AG04449 (cell line): ENCODE data around the gene MITF.

ENCODE experiments used
- CTCF ChIA-PET: fragments of 350-600 bp; formaldehyde crosslinking; extraction: SDS; loops from one replicate; lab custom pipeline; 2021; ENCODE audit warnings: antibody characterized with exemption; lab: Yijun Ruan, JAX
- POLR2A ChIA-PET: fragments of 400-600, 350-600 bp; formaldehyde crosslinking; extraction: SDS; loops from one replicate; lab custom pipeline; 2020; ENCODE audit warnings: antibody characterized with exemption, inconsistent platforms; lab: Yijun Ruan, JAX
- DNase-seq: peaks from one replicate; pipeline ENCODE4 v3.0.0-alpha.2; 2010; ENCODE audit warnings: low read depth, low spot score
- H3K4me3 ChIP-seq: 2 replicates; pipeline ENCODE4 v1.5.1; 2011; ENCODE audit warnings: low read depth, mild to moderate bottlenecking, control low read depth, low read length
- CTCF ChIP-seq: IDR thresholded peaks from one replicate; pipeline ENCODE4 v1.5.1; 2011; ENCODE audit warnings: mild to moderate bottlenecking, moderate library complexity, low read length, control low read depth, inconsistent platforms; ENCODE audit not compliant: insufficient read depth; ENCODE audit errors: missing control alignments

The MITF gene

GRCh38 chr3:69696367-69696766 lies 42.9 kb upstream of the MITF start:
- POLR2A ChIA-PET, result no interaction called here
- TF ChIP-seq CTCF, result no peak
- DNase-seq, result no peak
- CTCF ChIA-PET, result interaction anchor here (1.1 to 10.2 kb wide), 4 partner anchors 10 to 161 kb away, joined by 3 to 140 read pairs (median 16); no protein-coding TSS in a partner anchor
- no peak overlapping the region for H3K4me3 ChIP-seq

GRCh38 chr3:69697381-69697780 lies 41.9 kb upstream of the MITF start:
- H3K4me3 ChIP-seq, result no peak overlapping the region
- POLR2A ChIA-PET, result no interaction called here
- no peak for TF ChIP-seq CTCF
- CTCF ChIA-PET, result interaction anchor here (1.2 to 10.2 kb wide), 4 partner anchors 9 to 158 kb away, joined by 3 to 140 read pairs (median 16); no protein-coding TSS in a partner anchor
- no peak for DNase-seq

GRCh38 chr3:69698728-69699127 lies 40.5 kb upstream of the MITF start:
- ChIA-PET CTCF (interaction anchor here (1.2 to 1.5 kb wide), 3 partner anchors 8 to 157 kb away, joined by 3 to 5 read pairs (median 4); no protein-coding TSS in a partner anchor), POLR2A (no interaction called here)
- no peak for DNase-seq
- TF ChIP-seq CTCF, result no peak
- H3K4me3 ChIP-seq, result no peak overlapping the region

GRCh38 chr3:69699183-69699582 lies 40.1 kb upstream of the MITF start:
- no peak for DNase-seq
- ChIA-PET CTCF (interaction anchor here (1.2 to 1.5 kb wide), 3 partner anchors 8 to 157 kb away, joined by 3 to 5 read pairs (median 4); no protein-coding TSS in a partner anchor), POLR2A (no interaction called here)
- TF ChIP-seq CTCF, result no peak
- H3K4me3 ChIP-seq, result no peak overlapping the region

GRCh38 chr3:69700949-69701348 lies 38.3 kb upstream of the MITF start:
- DNase-seq, result no peak
- H3K4me3 ChIP-seq, result no peak overlapping the region
- ChIA-PET CTCF (interaction anchor here (1.6 kb wide), 1 partner anchor 13 kb away, joined by 7 read pairs; no protein-coding TSS in a partner anchor), POLR2A (no interaction called here)
- no peak for TF ChIP-seq CTCF

GRCh38 chr3:69710153-69710977 lies 28.9 kb upstream of the MITF start:
- ChIA-PET CTCF (interaction anchor here (1.4 kb wide), 1 partner anchor 19 kb away, joined by 6 read pairs; no protein-coding TSS in a partner anchor), POLR2A (no interaction called here)
- DNase-seq, result peak; percentile 19
- TF ChIP-seq CTCF, result no peak
- H3K4me3 ChIP-seq, result no peak overlapping the region
